ENCODE data around the gene GMPR. TPM values are rescaled to one million over a fixed set of nuclear protein-coding genes. Genes with fewer than 3 reads are reported as not detected.
A peak's percentile ranks its signal among the peaks of the same experiment; 100 is the strongest.

Gene GMPR
- total and polyA plus RNA-seq, 2 experiments from 2014 or later, result 9.4 to 29.6 TPM

- Histone ChIP-seq H3K27me3 (no peaks in the 10 kb centered on the region), H3K27ac (no peak overlapping the region), H3K4me3 (no peak overlapping the region), H3K9me3 (ENCODE audit: low read depth) (no peaks in the 10 kb centered on the region), H3K36me3 (no peaks in the 10 kb centered on the region), H3K4me1 (ENCODE audit: low read depth) (no peaks in the 10 kb centered on the region)
- DNase-seq (ENCODE audit: low read depth in 1 of 2, low spot score in 1 of 2), result peak in 1 of 2 donors; percentile 46
- TF ChIP-seq CTCF (IDR thresholded peaks at IDR 0.05; ENCODE audit: low read depth, low read length), result no peak
Observed at GRCh38 chr6:16199804-16200203, 38.6 kb upstream of the GMPR start.

- no peaks in the 10 kb centered on the region for H3K27me3 ChIP-seq
- no peak overlapping the region for H3K27ac ChIP-seq
- H3K4me3 ChIP-seq, result no peak overlapping the region
- no peaks in the 10 kb centered on the region for H3K36me3 ChIP-seq
- no peak for TF ChIP-seq CTCF (IDR thresholded peaks at IDR 0.05; ENCODE audit: low read depth, low read length)
- H3K4me1 ChIP-seq (ENCODE audit: low read depth), result no peaks in the 10 kb centered on the region
- no peak for DNase-seq (ENCODE audit: low read depth in 1 of 2, low spot score in 1 of 2)
- no peaks in the 10 kb centered on the region for H3K9me3 ChIP-seq (ENCODE audit: low read depth)
Observed at GRCh38 chr6:16200321-16200883, 38.0 kb upstream of the GMPR start.

GRCh38 chr6:16201706-16202105 lies 36.7 kb upstream of the GMPR start:
- H3K27me3 ChIP-seq, result no peaks in the 10 kb centered on the region
- TF ChIP-seq CTCF (IDR thresholded peaks at IDR 0.05; ENCODE audit: low read depth, low read length), result no peak
- H3K9me3 ChIP-seq (ENCODE audit: low read depth), result no peaks in the 10 kb centered on the region
- no peak overlapping the region for H3K4me3 ChIP-seq
- no peaks in the 10 kb centered on the region for H3K4me1 ChIP-seq (ENCODE audit: low read depth)
- DNase-seq (ENCODE audit: low read depth in 1 of 2, low spot score in 1 of 2), result no peak
- H3K27ac ChIP-seq, result no peak overlapping the region
- H3K36me3 ChIP-seq, result no peaks in the 10 kb centered on the region

GRCh38 chr6:16204653-16205376 lies 33.6 kb upstream of the GMPR start:
- Histone ChIP-seq H3K4me3 (no peak overlapping the region), H3K9me3 (ENCODE audit: low read depth) (no peaks in the 10 kb centered on the region), H3K27me3 (no peaks in the 10 kb centered on the region), H3K27ac (no peak overlapping the region), H3K36me3 (no peaks in the 10 kb centered on the region), H3K4me1 (ENCODE audit: low read depth) (no peaks in the 10 kb centered on the region)
- TF ChIP-seq CTCF (IDR thresholded peaks at IDR 0.05; ENCODE audit: low read depth, low read length), result no peak
- no peak for DNase-seq (ENCODE audit: low read depth in 1 of 2, low spot score in 1 of 2)

GRCh38 chr6:16205377-16206144 lies 32.8 kb upstream of the GMPR start:
- Histone ChIP-seq H3K27me3 (no peaks in the 10 kb centered on the region), H3K4me1 (ENCODE audit: low read depth) (no peaks in the 10 kb centered on the region), H3K9me3 (ENCODE audit: low read depth) (no peaks in the 10 kb centered on the region), H3K36me3 (no peaks in the 10 kb centered on the region), H3K4me3 (no peak overlapping the region), H3K27ac (no peak overlapping the region)
- no peak for TF ChIP-seq CTCF (IDR thresholded peaks at IDR 0.05; ENCODE audit: low read depth, low read length)
- DNase-seq (ENCODE audit: low read depth in 1 of 2, low spot score in 1 of 2), result peak in 1 of 2 donors; percentile 84
